Liver (tissue), 9 donors: Measurements from ENCODE around the gene KCNA4. TPM values are rescaled to one million over a fixed set of nuclear protein-coding genes. Genes with fewer than 3 reads are reported as not detected.

ENCODE experiments used
- DNase-seq: peaks from one replicate; pipeline ENCODE4 v3.0.0-alpha.2; 2017; ENCODE audit warnings: low spot score
- H3K27ac ChIP-seq, 2 donors: one replicate each; pipeline ENCODE4 v1.7.0; 2013; ENCODE audit warnings: inconsistent platforms in 2 of 2, low read length in 2 of 2, control low read depth in 1 of 2, low read depth in 1 of 2, mild to moderate bottlenecking in 1 of 2
- H3K27me3 ChIP-seq, 4 donors: one replicate each; pipeline versions ENCODE4 v1.6.1 to v1.7.0; 2013; ENCODE audit warnings: low read length in 3 of 4, inconsistent platforms in 1 of 4, mild to moderate bottlenecking in 1 of 4, moderate library complexity in 1 of 4; ENCODE audit not compliant: control insufficient read depth in 4 of 4, insufficient read depth in 4 of 4
- H3K36me3 ChIP-seq, 4 donors: one replicate each; pipeline versions ENCODE4 v1.6.1 to v1.7.0; 2013; ENCODE audit warnings: low read length in 3 of 4, mild to moderate bottlenecking in 3 of 4, low read depth in 1 of 4, moderate library complexity in 1 of 4; ENCODE audit not compliant: control insufficient read depth in 4 of 4, insufficient read depth in 3 of 4
- H3K4me1 ChIP-seq, 4 donors: one replicate each; pipeline versions ENCODE4 v1.6.1 to v1.7.0; 2013; ENCODE audit warnings: low read length in 3 of 4, mild to moderate bottlenecking in 3 of 4, moderate library complexity in 1 of 4; ENCODE audit not compliant: control insufficient read depth in 4 of 4, insufficient read depth in 4 of 4
- H3K4me3 ChIP-seq, 3 donors: one replicate each; pipeline versions ENCODE4 v1.6.1 to v1.7.0; 2013; ENCODE audit warnings: low read length in 3 of 3, control low read depth in 1 of 3, low read depth in 1 of 3, mild to moderate bottlenecking in 1 of 3
- H3K9ac ChIP-seq, 2 donors: one replicate each; pipeline ENCODE4 v1.7.0; 2013; ENCODE audit warnings: low read length in 2 of 2, mild to moderate bottlenecking in 2 of 2, moderate library complexity in 2 of 2, control low read depth in 1 of 2, low read depth in 1 of 2
- H3K9me3 ChIP-seq, 4 donors: one replicate each; pipeline versions ENCODE4 v1.6.1 to v1.7.0; 2013; ENCODE audit warnings: low read length in 3 of 4; ENCODE audit not compliant: control insufficient read depth in 4 of 4
- ATF3 ChIP-seq: IDR thresholded peaks from 2 replicates; pipeline ENCODE4 v1.6.1; 2016; ENCODE audit warnings: antibody characterized with exemption
- CTCF ChIP-seq: fragments of 150-350 bp; IDR thresholded peaks from 2 replicates; pipeline ENCODE4 v1.5.1; 2017; ENCODE audit warnings: improper control_type of control experiment, low read depth, low read length; ENCODE audit not compliant: missing input control
- FOXA2 ChIP-seq: IDR thresholded peaks from 2 replicates; pipeline ENCODE4 v1.6.1; 2016; ENCODE audit warnings: antibody characterized with exemption
- GABPA ChIP-seq, 2 donors: IDR thresholded peaks in 1 of 2; conservative IDR thresholded peaks in 1 of 2; 2 replicates each; pipeline ENCODE4 v1.6.1; 2016; ENCODE audit warnings: antibody characterized with exemption in 2 of 2, mild to moderate bottlenecking in 1 of 2, moderate library complexity in 1 of 2
- HNF4A ChIP-seq, 2 donors: conservative IDR thresholded peaks; 2 replicates each; pipeline ENCODE4 v1.6.1; 2016; ENCODE audit warnings: antibody characterized with exemption in 2 of 2, mild to moderate bottlenecking in 2 of 2
- HNF4G ChIP-seq: IDR thresholded peaks from 2 replicates; pipeline ENCODE4 v1.6.1; 2016; ENCODE audit warnings: antibody characterized with exemption
- JUND ChIP-seq, 2 donors: IDR thresholded peaks; 2 replicates each; pipeline ENCODE4 v1.6.1; 2016; ENCODE audit warnings: antibody characterized with exemption in 2 of 2
- MAX ChIP-seq: IDR thresholded peaks from 2 replicates; pipeline ENCODE4 v1.6.1; 2016; ENCODE audit warnings: antibody characterized with exemption
- NR2F2 ChIP-seq: IDR thresholded peaks from 2 replicates; pipeline ENCODE4 v1.6.1; 2016; ENCODE audit warnings: antibody characterized with exemption
- RAD21 ChIP-seq, 2 donors: IDR thresholded peaks; 2 replicates each; pipeline ENCODE4 v1.6.1; 2016; ENCODE audit warnings: antibody characterized with exemption in 2 of 2, mild to moderate bottlenecking in 2 of 2
- REST ChIP-seq: IDR thresholded peaks from 2 replicates; pipeline ENCODE4 v1.6.1; 2016; ENCODE audit warnings: antibody characterized with exemption, mild to moderate bottlenecking
- RXRA ChIP-seq, 2 donors: IDR thresholded peaks; 2 replicates each; pipeline ENCODE4 v1.6.1; 2017 to 2018; ENCODE audit warnings: antibody characterized with exemption in 2 of 2, mild to moderate bottlenecking in 1 of 2
- SP1 ChIP-seq: IDR thresholded peaks from 2 replicates; pipeline ENCODE4 v1.6.1; 2018; ENCODE audit warnings: antibody characterized with exemption, mild to moderate bottlenecking
- TAF1 ChIP-seq: conservative IDR thresholded peaks from 2 replicates; pipeline ENCODE4 v1.6.1; 2016; ENCODE audit warnings: antibody characterized with exemption, mild to moderate bottlenecking
- YY1 ChIP-seq: IDR thresholded peaks from 2 replicates; pipeline ENCODE4 v1.6.1; 2016; ENCODE audit warnings: antibody characterized with exemption, mild to moderate bottlenecking
- ZBTB33 ChIP-seq: IDR thresholded peaks from 2 replicates; pipeline ENCODE4 v1.6.1; 2016; ENCODE audit warnings: antibody characterized with exemption
- WGBS: extraction: QIAGEN DNeasy Blood & Tissue Kit; methylation state at CpG from one replicate; pipeline ENCODE4 v1.1.7; 2013; 5-methylcytosine and 5-hydroxymethylcytosine counted together
- polyA plus RNA-seq, 2 donors: library from polyadenylated mRNA; stranded (reverse) in 1 of 2; unstranded in 1 of 2; fragments of 200-250 nt in 1 of 2; fragments of >200 nt in 1 of 2; fragmentation: Nextera tagmentation in 1 of 2; extraction: Ambion mirVana in 1 of 2; gene quantifications; one replicate each; pipeline versions ENCODE4 v1.2.1 to v1.2.3, GENCODE V29; 2013 to 2015
- total RNA-seq, 2 donors: library from RNA; depleted of rRNA; stranded (reverse); fragments of >200 nt; gene quantifications; one replicate each; pipeline ENCODE4 v1.2.3, GENCODE V29; 2014
- donor health status: healthy.
- donor health status: healthy.
- donor health status: healthy.
- donor health status: healthy.
- donor health status: healthy.

Gene KCNA4
- total and polyA plus RNA-seq, 4 donors: 0.05 to 0.59 TPM; not detected in 2

GRCh38 chr11:30059172-30059815 lies 42.5 kb upstream of the KCNA4 start:
- Histone ChIP-seq H3K4me3 (no peak overlapping the region), H3K36me3 (no peaks in the 10 kb centered on the region)

More at GRCh38 chr11:30059172-30059815, 42.5 kb upstream of the KCNA4 start:
- Histone ChIP-seq H3K27me3 (no peaks in the 10 kb centered on the region), H3K4me1 (no peaks in the 10 kb centered on the region), H3K9ac (no peak overlapping the region), H3K9me3 (peaks cover 0 to 6% (median 0%) of the 10 kb centered on the region in 4 donors), H3K27ac (no peak overlapping the region)
- 80% methylated on average over 2 of the region's 2 CpGs for WGBS
- no peak for DNase-seq
- no peak for TF ChIP-seq SP1
- TF ChIP-seq GABPA (IDR thresholded peaks at IDR 0.05 in 1 of 2, conservative IDR thresholded peaks at IDR 0.05 in 1 of 2): no peak
- no peak for TF ChIP-seq YY1
- no peak for TF ChIP-seq ZBTB33
- no peak for TF ChIP-seq JUND (IDR thresholded peaks at IDR 0.05)
- no peak for TF ChIP-seq RXRA (IDR thresholded peaks at IDR 0.05)
- no peak for TF ChIP-seq TAF1
- TF ChIP-seq REST: no peak
- TF ChIP-seq ATF3: no peak
- TF ChIP-seq NR2F2: no peak
- no peak for TF ChIP-seq HNF4G
- no peak for TF ChIP-seq CTCF
- no peak for TF ChIP-seq RAD21 (IDR thresholded peaks at IDR 0.05)
- TF ChIP-seq FOXA2: no peak
- TF ChIP-seq MAX: no peak
- no peak for TF ChIP-seq HNF4A (conservative IDR thresholded peaks at IDR 0.05)
